BLaER1 (cell line): ENCODE measurements around the gene CD163L1.
"Not testable (repeated sequence)": the region's sequence is repeated elsewhere in the genome, so short reads cannot be mapped to it uniquely, and the experiment has no call there.

Source experiments
- H3K27ac ChIP-seq: shearing (Covaris generic); formaldehyde crosslinking; 2 replicates; pipeline ENCODE4 v1.8.1; 2022
- H3K27me3 ChIP-seq: shearing (Covaris generic); formaldehyde crosslinking; 2 replicates; pipeline ENCODE4 v1.8.1; 2022
- H3K36me3 ChIP-seq: shearing (Covaris generic); formaldehyde crosslinking; 2 replicates; pipeline ENCODE4 v1.8.1; 2022
- H3K4me1 ChIP-seq: shearing (Covaris generic); formaldehyde crosslinking; 2 replicates; pipeline ENCODE4 v1.8.1; 2022
- H3K4me2 ChIP-seq: shearing (Covaris generic); formaldehyde crosslinking; 2 replicates; pipeline ENCODE4 v1.8.1; 2022
- H3K4me3 ChIP-seq: shearing (Covaris generic); formaldehyde crosslinking; 2 replicates; pipeline ENCODE4 v1.8.1; 2022
- H3K9ac ChIP-seq: shearing (Covaris generic); formaldehyde crosslinking; 2 replicates; pipeline ENCODE4 v1.8.1; 2022
- H3K9me3 ChIP-seq: shearing (Covaris generic); formaldehyde crosslinking; 2 replicates; pipeline ENCODE4 v1.8.1; 2022
- H4K20me1 ChIP-seq: shearing (Covaris generic); formaldehyde crosslinking; 2 replicates; pipeline ENCODE4 v1.8.1; 2022
- Cebpa-rat ChIP-seq: shearing (Covaris generic); IDR thresholded peaks from 2 replicates; pipeline ENCODE4 v1.8.1; 2022

The CD163L1 gene

DNA sequence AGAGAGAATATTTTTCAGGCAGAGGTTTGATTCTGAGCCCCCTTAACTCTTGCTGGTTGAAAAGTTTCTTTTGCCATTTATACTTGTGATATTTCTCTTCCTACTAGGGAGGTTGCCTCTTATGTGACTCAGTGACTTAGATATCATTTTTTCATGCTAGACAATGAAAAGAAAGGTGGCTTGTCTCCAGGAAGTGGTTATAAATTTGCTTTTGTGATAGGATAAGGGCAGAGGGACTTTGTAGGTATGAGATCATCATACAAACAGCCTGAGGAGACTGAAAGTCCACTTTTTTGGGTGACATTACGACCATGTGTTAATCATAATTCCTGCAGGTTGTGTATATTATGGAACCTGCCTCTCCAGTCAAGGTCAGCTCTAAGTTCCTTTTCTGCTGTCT is 104.3 kb downstream of the CD163L1 start:
- Histone ChIP-seq H4K20me1 (no peaks in the 10 kb centered on the region), H3K4me1 (no peaks in the 10 kb centered on the region), H3K27ac (no peak overlapping the region), H3K4me3 (no peak overlapping the region), H3K36me3 (0 out of 2 replicates have a peak, but pooled peaks cover 5% of the 10 kb centered on the region), H3K4me2 (no peak overlapping the region), H3K27me3 (no peaks in the 10 kb centered on the region), H3K9ac (no peak overlapping the region), H3K9me3 (peaks cover 29% of the 10 kb centered on the region)
- TF ChIP-seq Cebpa-rat = no peak

DNA sequence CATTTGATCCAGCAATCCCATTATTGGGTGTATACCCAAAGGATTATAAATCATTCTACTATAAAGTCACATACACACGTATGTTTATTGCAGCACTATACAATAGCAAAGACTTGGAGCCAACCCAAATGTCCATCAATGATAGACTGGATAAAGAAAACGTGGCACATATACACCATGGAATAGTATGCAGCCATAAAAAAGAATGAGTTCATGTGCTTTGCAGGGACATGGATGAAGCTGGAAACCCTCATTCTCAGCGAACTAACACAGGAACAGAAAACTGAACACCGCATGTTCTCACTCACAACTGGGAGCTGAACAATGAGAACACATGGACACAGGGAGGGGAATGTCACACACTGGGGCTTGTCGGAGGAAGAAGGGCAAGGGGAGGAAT is 106.2 kb downstream of the CD163L1 start:
- H4K20me1 ChIP-seq = not testable (repeated sequence)

DNA sequence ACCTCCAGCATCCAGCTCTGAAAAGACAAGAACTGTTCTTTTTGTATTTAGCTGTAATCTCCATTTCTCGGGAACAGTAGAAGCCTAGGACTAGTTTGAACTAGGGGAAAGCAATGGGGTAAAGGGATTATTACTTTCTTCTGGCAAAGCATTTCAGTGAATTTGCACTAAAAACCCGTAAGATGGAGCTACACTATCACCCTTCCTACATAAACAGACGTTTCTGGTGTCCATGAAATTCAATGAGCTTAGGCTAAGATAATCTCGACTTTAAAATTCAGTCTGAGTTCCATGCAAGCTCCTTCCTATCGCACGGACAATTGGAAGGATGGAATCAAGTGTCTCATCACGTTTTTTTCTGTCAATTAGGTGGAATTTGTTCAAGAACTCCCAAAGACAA is 116.0 kb downstream of the CD163L1 start:
- no peak for TF ChIP-seq Cebpa-rat
- H3K4me2 ChIP-seq = no peak overlapping the region
- no peaks in the 10 kb centered on the region for H3K36me3 ChIP-seq
- H3K27ac ChIP-seq = no peak overlapping the region
- no peaks in the 10 kb centered on the region for H3K27me3 ChIP-seq
- H3K9ac ChIP-seq = no peak overlapping the region
- peaks cover 13% of the 10 kb centered on the region for H3K9me3 ChIP-seq
- no peaks in the 10 kb centered on the region for H3K4me1 ChIP-seq
- H3K4me3 ChIP-seq = no peak overlapping the region
- no peaks in the 10 kb centered on the region for H4K20me1 ChIP-seq

More for the DNA sequence above, 106.2 kb downstream of the CD163L1 start:
- not testable (repeated sequence) for H3K9ac ChIP-seq, H3K4me2 ChIP-seq, H3K36me3 ChIP-seq, H3K4me1 ChIP-seq, H3K27me3 ChIP-seq, H3K4me3 ChIP-seq, H3K27ac ChIP-seq
- peaks cover 10% of the 10 kb centered on the region for H3K9me3 ChIP-seq

DNA sequence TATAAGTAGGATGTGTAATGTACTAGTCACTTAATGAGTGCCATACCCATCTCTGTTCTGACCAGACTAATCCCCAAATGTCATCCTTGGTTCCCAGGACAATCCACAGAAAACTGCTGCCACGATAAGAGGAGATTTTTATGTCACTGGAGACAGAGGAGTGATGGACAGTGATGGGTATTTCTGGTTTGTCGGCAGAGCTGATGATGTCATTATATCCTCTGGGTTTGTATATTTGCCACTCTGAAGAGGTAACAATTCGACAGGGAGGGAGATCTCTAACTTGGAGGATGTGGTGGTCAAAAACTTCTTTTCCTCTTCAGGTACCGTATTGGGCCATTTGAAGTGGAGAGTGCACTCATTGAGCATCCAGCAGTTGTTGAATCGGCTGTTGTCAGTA is 119.8 kb downstream of the CD163L1 start:
- no peaks in the 10 kb centered on the region for H4K20me1 ChIP-seq
- no peaks in the 10 kb centered on the region for H3K36me3 ChIP-seq
- H3K9me3 ChIP-seq = no peaks in the 10 kb centered on the region
- no peak overlapping the region for H3K27ac ChIP-seq
- H3K9ac ChIP-seq = no peak overlapping the region
- H3K4me1 ChIP-seq = no peaks in the 10 kb centered on the region
- no peaks in the 10 kb centered on the region for H3K27me3 ChIP-seq
- H3K4me2 ChIP-seq = no peak overlapping the region
- TF ChIP-seq Cebpa-rat = no peak
- H3K4me3 ChIP-seq = no peak overlapping the region

DNA sequence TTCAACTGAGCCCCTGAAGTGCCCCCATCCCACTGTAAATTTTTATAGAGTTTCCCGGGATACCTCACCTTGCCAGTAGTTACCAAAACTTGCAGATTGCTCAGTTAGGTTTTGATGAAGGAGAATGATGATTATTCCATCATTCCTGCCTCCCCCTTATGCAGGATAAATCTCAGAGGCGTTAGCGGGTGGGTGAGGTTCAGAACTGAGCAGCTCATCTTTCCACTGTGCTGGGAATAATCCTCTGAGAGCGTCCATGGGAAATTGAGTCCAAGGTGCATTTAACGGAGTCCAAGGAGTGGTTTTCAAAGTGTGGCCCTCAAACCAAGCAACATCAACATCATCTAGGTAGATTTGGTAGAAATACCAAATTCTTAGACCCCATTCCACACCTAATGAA is 121.4 kb downstream of the CD163L1 start:
- Histone ChIP-seq H3K4me3 (no peak overlapping the region), H3K27me3 (no peaks in the 10 kb centered on the region), H3K4me1 (no peaks in the 10 kb centered on the region), H3K27ac (no peak overlapping the region), H3K9me3 (no peaks in the 10 kb centered on the region), H3K36me3 (no peaks in the 10 kb centered on the region), H3K9ac (no peak overlapping the region), H3K4me2 (no peak overlapping the region), H4K20me1 (no peaks in the 10 kb centered on the region)
- no peak for TF ChIP-seq Cebpa-rat

DNA sequence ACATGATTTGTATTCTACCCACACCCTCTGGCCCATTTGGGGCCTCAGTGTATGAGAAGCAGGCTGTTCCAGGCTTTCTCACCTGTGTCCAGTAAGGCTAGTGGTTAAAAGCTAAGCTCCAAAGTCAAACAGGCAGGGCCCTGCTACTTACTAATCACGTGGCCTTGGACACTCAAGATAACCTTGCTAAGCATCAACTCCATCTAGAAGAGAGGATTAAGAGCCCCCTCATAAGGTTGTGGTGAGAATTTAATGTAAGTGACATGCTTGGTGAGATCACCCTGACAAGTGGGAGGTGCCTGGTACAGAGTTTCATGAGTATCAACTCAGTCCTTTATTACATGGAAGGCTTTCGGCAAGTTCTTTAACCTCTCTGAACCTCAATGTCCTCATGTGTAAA is 122.3 kb downstream of the CD163L1 start:
- Histone ChIP-seq H3K4me1 (no peaks in the 10 kb centered on the region), H3K4me2 (no peak overlapping the region), H3K9ac (no peak overlapping the region), H4K20me1 (no peaks in the 10 kb centered on the region), H3K4me3 (no peak overlapping the region), H3K9me3 (no peaks in the 10 kb centered on the region), H3K36me3 (no peaks in the 10 kb centered on the region), H3K27ac (no peak overlapping the region), H3K27me3 (no peaks in the 10 kb centered on the region)
- no peak for TF ChIP-seq Cebpa-rat

DNA sequence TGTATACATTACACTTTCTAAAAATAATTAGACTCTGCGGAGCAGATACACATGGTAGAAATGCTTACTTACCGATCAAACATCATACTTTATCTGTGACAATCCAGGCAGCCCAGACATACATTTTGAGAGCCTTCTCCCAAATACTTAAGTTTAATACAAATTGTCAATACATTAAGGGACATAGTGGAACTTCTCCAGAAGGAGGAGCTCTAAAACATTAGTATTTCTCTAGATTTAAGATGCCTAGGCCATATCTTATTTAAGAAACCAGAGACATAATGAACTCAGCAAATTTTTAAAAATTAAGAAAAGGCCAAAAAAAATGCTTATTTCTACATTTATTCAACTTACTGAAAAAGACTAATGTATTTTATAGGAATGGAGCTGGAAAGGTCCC is 124.0 kb downstream of the CD163L1 start:
- Histone ChIP-seq H3K4me2 (no peak overlapping the region), H3K36me3 (no peaks in the 10 kb centered on the region), H3K27ac (no peak overlapping the region), H3K9ac (no peak overlapping the region), H3K4me1 (no peaks in the 10 kb centered on the region), H4K20me1 (no peaks in the 10 kb centered on the region), H3K9me3 (no peaks in the 10 kb centered on the region), H3K4me3 (no peak overlapping the region), H3K27me3 (no peaks in the 10 kb centered on the region)
- no peak for TF ChIP-seq Cebpa-rat

DNA sequence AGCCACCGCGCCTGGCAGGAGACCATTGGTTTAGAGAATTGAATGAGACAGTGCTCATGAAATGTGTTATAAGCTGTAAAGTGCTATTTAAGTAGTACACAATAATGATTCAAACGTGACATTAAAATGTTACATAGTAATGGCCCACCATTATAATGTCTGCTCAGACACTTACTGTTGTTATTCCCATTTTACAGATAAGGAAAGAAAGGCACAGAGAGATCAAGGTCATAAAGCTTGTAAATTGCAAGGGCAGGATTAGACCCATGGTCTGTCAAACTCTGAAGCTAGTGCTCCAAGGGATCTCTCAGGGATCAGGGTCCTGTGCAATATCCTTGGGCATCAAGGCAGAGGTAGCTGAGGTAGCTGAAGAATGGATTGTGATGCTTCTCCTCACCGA is 133.9 kb downstream of the CD163L1 start:
- TF ChIP-seq Cebpa-rat = no peak
- no peaks in the 10 kb centered on the region for H4K20me1 ChIP-seq
- no peak overlapping the region for H3K9ac ChIP-seq
- no peak overlapping the region for H3K4me3 ChIP-seq
- H3K4me1 ChIP-seq = no peaks in the 10 kb centered on the region
- H3K9me3 ChIP-seq = no peaks in the 10 kb centered on the region
- H3K27me3 ChIP-seq = no peaks in the 10 kb centered on the region
- no peak overlapping the region for H3K4me2 ChIP-seq
- no peak overlapping the region for H3K27ac ChIP-seq
- H3K36me3 ChIP-seq = no peaks in the 10 kb centered on the region
